ENCODE data around the gene GRPEL2. TPM values are rescaled to one million over a fixed set of nuclear protein-coding genes. Genes with fewer than 3 reads are reported as not detected.

The GRPEL2 gene
- polyA plus RNA-seq, 3 donors = 1.9 to 2.7 (median 2.0) TPM

- Histone ChIP-seq H3K79me2 (ENCODE audit: insufficient read depth, low read length) (no peaks in the 10 kb centered on the region), H3K9me3 (replicated peaks in 1 of 2; ENCODE audit: control insufficient read depth in 1 of 2, insufficient read depth in 1 of 2, low read length in 2 of 2) (no peaks in the 10 kb centered on the region), H3K27ac (ENCODE audit: low read depth in 1 of 2, low read length in 2 of 2) (no peak overlapping the region), H3K4me3 (replicated peaks in 1 of 3; ENCODE audit: low read depth in 2 of 3, low read length in 3 of 3) (no peak overlapping the region), H2AFZ (ENCODE audit: insufficient read depth, low read depth, low read length, poor library complexity, severe bottlenecking) (peak overlapping the region; percentile 49), H4K20me1 (ENCODE audit: insufficient read depth, low read length) (no peaks in the 10 kb centered on the region), H3K9ac (ENCODE audit: insufficient read depth, low read length, poor library complexity, severe bottlenecking) (no peak overlapping the region), H3K4me1 (ENCODE audit: control insufficient read depth in 1 of 2, insufficient read depth in 2 of 2, low read length in 2 of 2) (peaks cover 7% of the 10 kb centered on the region in 2 donors), H3K4me2 (replicated peaks; ENCODE audit: extremely low read depth, low read length, poor library complexity, severe bottlenecking) (no peak overlapping the region), H3K36me3 (replicated peaks in 1 of 2; ENCODE audit: control insufficient read depth in 1 of 2, insufficient read depth in 2 of 2, low read length in 2 of 2) (no peaks in the 10 kb centered on the region), H3K27me3 (ENCODE audit: control insufficient read depth in 2 of 2, insufficient read depth in 2 of 2, low read length in 2 of 2) (peaks cover 0 to 6% of the 10 kb centered on the region in 2 donors)
- Mint-ChIP-seq H3K36me3 (no peaks in the 10 kb centered on the region), H3K9me3 (no peaks in the 10 kb centered on the region), H3K4me1 (peaks cover 18% of the 10 kb centered on the region), H3K27ac (peak overlapping the region in 1 of 7 donors; percentile 30), H3K27me3 (ENCODE audit: low read depth in 3 of 3) (peaks cover 7 to 19% (median 10%) of the 10 kb centered on the region in 3 donors), H3K4me3 (no peak overlapping the region)
- intact Hi-C loops (cut with micrococcal nuclease) = no loop called here
- WGBS (ENCODE audit: insufficient coverage) = 100% methylated on average over 1 of the region's 5 CpGs
- TF ChIP-seq, protein P1, sequence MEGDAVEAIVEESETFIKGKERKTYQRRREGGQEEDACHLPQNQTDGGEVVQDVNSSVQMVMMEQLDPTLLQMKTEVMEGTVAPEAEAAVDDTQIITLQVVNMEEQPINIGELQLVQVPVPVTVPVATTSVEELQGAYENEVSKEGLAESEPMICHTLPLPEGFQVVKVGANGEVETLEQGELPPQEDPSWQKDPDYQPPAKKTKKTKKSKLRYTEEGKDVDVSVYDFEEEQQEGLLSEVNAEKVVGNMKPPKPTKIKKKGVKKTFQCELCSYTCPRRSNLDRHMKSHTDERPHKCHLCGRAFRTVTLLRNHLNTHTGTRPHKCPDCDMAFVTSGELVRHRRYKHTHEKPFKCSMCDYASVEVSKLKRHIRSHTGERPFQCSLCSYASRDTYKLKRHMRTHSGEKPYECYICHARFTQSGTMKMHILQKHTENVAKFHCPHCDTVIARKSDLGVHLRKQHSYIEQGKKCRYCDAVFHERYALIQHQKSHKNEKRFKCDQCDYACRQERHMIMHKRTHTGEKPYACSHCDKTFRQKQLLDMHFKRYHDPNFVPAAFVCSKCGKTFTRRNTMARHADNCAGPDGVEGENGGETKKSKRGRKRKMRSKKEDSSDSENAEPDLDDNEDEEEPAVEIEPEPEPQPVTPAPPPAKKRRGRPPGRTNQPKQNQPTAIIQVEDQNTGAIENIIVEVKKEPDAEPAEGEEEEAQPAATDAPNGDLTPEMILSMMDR (IDR thresholded peaks at IDR 0.05) = no peak
- no peak for DNase-seq
These were observed 42.7 kb upstream of the GRPEL2 start for GRCh38 chr5:149302641-149303040.

DNA sequence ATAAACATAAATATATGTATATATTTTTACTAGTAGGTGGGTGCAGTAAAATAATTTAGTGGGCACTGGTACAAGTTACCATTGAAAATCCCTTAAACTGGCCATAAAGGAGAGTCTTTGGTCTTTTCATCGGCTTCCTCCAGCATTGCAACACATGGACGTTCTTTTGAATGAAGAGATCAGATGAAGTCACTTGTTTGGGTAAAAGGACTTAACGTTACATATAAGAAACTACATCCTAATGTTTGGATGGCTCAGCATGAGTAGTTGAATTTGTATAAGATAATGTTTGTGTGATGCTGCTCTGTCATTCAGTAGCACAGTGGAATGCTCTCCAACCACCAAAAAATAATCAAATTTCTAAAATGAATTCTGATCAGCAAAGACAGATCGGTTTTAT, 42.1 kb upstream of the GRPEL2 start:
- Mint-ChIP-seq H3K4me1 (peaks cover 18% of the 10 kb centered on the region), H3K27me3 (ENCODE audit: low read depth in 3 of 3) (peaks cover 9 to 17% (median 10%) of the 10 kb centered on the region in 3 donors), H3K36me3 (no peaks in the 10 kb centered on the region), H3K9me3 (no peaks in the 10 kb centered on the region), H3K27ac (no peak overlapping the region), H3K4me3 (no peak overlapping the region)
- Histone ChIP-seq H3K9ac (ENCODE audit: insufficient read depth, low read length, poor library complexity, severe bottlenecking) (no peak overlapping the region), H2AFZ (ENCODE audit: insufficient read depth, low read depth, low read length, poor library complexity, severe bottlenecking) (no peak overlapping the region), H3K36me3 (replicated peaks in 1 of 2; ENCODE audit: control insufficient read depth in 1 of 2, insufficient read depth in 2 of 2, low read length in 2 of 2) (no peaks in the 10 kb centered on the region), H3K79me2 (ENCODE audit: insufficient read depth, low read length) (no peaks in the 10 kb centered on the region), H4K20me1 (ENCODE audit: insufficient read depth, low read length) (no peaks in the 10 kb centered on the region), H3K4me2 (replicated peaks; ENCODE audit: extremely low read depth, low read length, poor library complexity, severe bottlenecking) (no peak overlapping the region), H3K9me3 (replicated peaks in 1 of 2; ENCODE audit: control insufficient read depth in 1 of 2, insufficient read depth in 1 of 2, low read length in 2 of 2) (no peaks in the 10 kb centered on the region), H3K27ac (ENCODE audit: low read depth in 1 of 2, low read length in 2 of 2) (no peak overlapping the region), H3K4me3 (replicated peaks in 1 of 3; ENCODE audit: low read depth in 2 of 3, low read length in 3 of 3) (no peak overlapping the region), H3K4me1 (ENCODE audit: control insufficient read depth in 1 of 2, insufficient read depth in 2 of 2, low read length in 2 of 2) (peaks cover 7% of the 10 kb centered on the region in 2 donors), H3K27me3 (ENCODE audit: control insufficient read depth in 2 of 2, insufficient read depth in 2 of 2, low read length in 2 of 2) (peaks cover 0 to 6% of the 10 kb centered on the region in 2 donors)
- WGBS (ENCODE audit: insufficient coverage) = no CpG with 5 or more reads among the region's 4 CpGs
- intact Hi-C loops (cut with micrococcal nuclease) = no loop called here
- TF ChIP-seq, protein P1 (IDR thresholded peaks at IDR 0.05) = no peak
- DNase-seq = no peak
